GM23248 (cell line): ENCODE data around the gene VPS37D.
"Not testable (repeated sequence)": the region's sequence is repeated elsewhere in the genome, so short reads cannot be mapped to it uniquely, and the experiment has no call there.

Experiments used
- EZH2 ChIP-seq: fragments of 200-600 bp; sonication (generic); IDR thresholded peaks from 2 replicates; pipeline ENCODE4 v1.6.1; 2018; ENCODE audit warnings: antibody characterized with exemption, mild to moderate bottlenecking; ENCODE audit not compliant: insufficient read depth, poor library complexity, severe bottlenecking
- EZH2phosphoT487 ChIP-seq: fragments of 200-600 bp; sonication (generic); IDR thresholded peaks from 2 replicates; pipeline ENCODE4 v1.6.1; 2018; ENCODE audit warnings: antibody characterized with exemption, moderate library complexity, mild to moderate bottlenecking, low read depth; ENCODE audit not compliant: insufficient read depth

- TF ChIP-seq EZH2, EZH2phosphoT487: not testable (repeated sequence)
These were observed 45.7 kb downstream of the VPS37D start for GRCh38 chr7:73713319-73713718.
